Thyroid gland (tissue), 4 donors: Measurements from ENCODE around the gene TTC31. TPM values are rescaled to one million over a fixed set of nuclear protein-coding genes. Genes with fewer than 3 reads are reported as not detected.
"Not testable (repeated sequence)": the region's sequence is repeated elsewhere in the genome, so short reads cannot be mapped to it uniquely, and the experiment has no call there.

ENCODE experiments used
- DNase-seq, 2 donors: peaks; one replicate each; pipeline ENCODE4 v3.0.0-alpha.2; 2019
- H3K27ac ChIP-seq, 3 donors: fragments of 200-600 bp; sonication (generic); 1 replicate in 2 of 3; 2 replicates in 1 of 3; pipeline ENCODE4 v1.5.1; 2016 to 2019; ENCODE audit warnings: mild to moderate bottlenecking in 1 of 3, moderate library complexity in 1 of 3
- H3K27me3 ChIP-seq: fragments of 200-600 bp; sonication (generic); one replicate; pipeline ENCODE4 v1.5.1; 2019
- H3K36me3 ChIP-seq, 2 donors: fragments of 200-600 bp; sonication (generic); one replicate each; pipeline ENCODE4 v1.5.1; 2016 to 2019
- H3K4me1 ChIP-seq, 2 donors: fragments of 200-600 bp; sonication (generic); one replicate each; pipeline ENCODE4 v1.5.1; 2017 to 2019
- H3K4me3 ChIP-seq, 3 donors: fragments of 200-600 bp; sonication (generic); replicated peaks in 1 of 3; 1 replicate in 2 of 3; 2 replicates in 1 of 3; pipeline ENCODE4 v1.5.1; 2016; ENCODE audit warnings: mild to moderate bottlenecking in 1 of 3
- H3K9me3 ChIP-seq: fragments of 200-600 bp; sonication (generic); one replicate; pipeline ENCODE4 v1.5.1; 2017
- POLR2A ChIP-seq, 2 donors: fragments of 450-650 bp; IDR thresholded peaks; one replicate each; pipeline ENCODE4 v1.6.1; 2017; ENCODE audit warnings: antibody characterized with exemption in 2 of 2, mild to moderate bottlenecking in 2 of 2, moderate library complexity in 1 of 2
- WGBS, 2 donors: methylation state at CpG; one replicate each; pipeline ENCODE4 v1.1.5; 2017; 5-methylcytosine and 5-hydroxymethylcytosine counted together
- intact Hi-C: fragments of 100-400 bp; cut with DNase I; formaldehyde crosslinking; loops from one replicate; pipeline ENCODE4 v1.15.1; 2023
- total RNA-seq, 4 donors: library from RNA; depleted of rRNA; stranded (reverse); fragments of >200 nt; gene quantifications; one replicate each; pipeline ENCODE4 v1.2.3, GENCODE V29; 2016
- TF ChIP-seq, protein P1 (sequence below), 6 experiments: fragments of 200-600 bp in 3 of 6; fragments of 450-650 bp in 3 of 6; sonication (generic) in 3 of 6; IDR thresholded peaks; one replicate each; pipeline ENCODE4 v1.5.1; 2016 to 2019; ENCODE audit warnings: antibody characterized with exemption in 6 of 6, mild to moderate bottlenecking in 2 of 6, inconsistent platforms in 1 of 6, moderate library complexity in 1 of 6

TTC31 gene
- total RNA-seq, 4 donors from 2014 or later, result 18.9 to 38.0 (median 22.4) TPM

- H3K4me1 ChIP-seq, result peaks cover 23 to 30% of the 10 kb centered on the region in 2 donors
- peaks cover 5 to 9% of the 10 kb centered on the region in 2 donors for H3K36me3 ChIP-seq
- intact Hi-C loops, result no loop called here
- peak; percentile 78 to 81 for DNase-seq
- WGBS, 2 donors, result 0 to 1% methylated on average over 20 to 31 of the region's 46 CpGs
- peak overlapping the region; percentile 97 to 98 (median 98) for H3K27ac ChIP-seq
- TF ChIP-seq, protein P1, sequence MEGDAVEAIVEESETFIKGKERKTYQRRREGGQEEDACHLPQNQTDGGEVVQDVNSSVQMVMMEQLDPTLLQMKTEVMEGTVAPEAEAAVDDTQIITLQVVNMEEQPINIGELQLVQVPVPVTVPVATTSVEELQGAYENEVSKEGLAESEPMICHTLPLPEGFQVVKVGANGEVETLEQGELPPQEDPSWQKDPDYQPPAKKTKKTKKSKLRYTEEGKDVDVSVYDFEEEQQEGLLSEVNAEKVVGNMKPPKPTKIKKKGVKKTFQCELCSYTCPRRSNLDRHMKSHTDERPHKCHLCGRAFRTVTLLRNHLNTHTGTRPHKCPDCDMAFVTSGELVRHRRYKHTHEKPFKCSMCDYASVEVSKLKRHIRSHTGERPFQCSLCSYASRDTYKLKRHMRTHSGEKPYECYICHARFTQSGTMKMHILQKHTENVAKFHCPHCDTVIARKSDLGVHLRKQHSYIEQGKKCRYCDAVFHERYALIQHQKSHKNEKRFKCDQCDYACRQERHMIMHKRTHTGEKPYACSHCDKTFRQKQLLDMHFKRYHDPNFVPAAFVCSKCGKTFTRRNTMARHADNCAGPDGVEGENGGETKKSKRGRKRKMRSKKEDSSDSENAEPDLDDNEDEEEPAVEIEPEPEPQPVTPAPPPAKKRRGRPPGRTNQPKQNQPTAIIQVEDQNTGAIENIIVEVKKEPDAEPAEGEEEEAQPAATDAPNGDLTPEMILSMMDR (IDR thresholded peaks at IDR 0.05), result no peak
- TF ChIP-seq POLR2A (IDR thresholded peaks at IDR 0.05), result peak; percentile 71 to 97
- H3K27me3 ChIP-seq, result no peaks in the 10 kb centered on the region
- H3K9me3 ChIP-seq, result no peaks in the 10 kb centered on the region
- H3K4me3 ChIP-seq, result peak overlapping the region; percentile 11 to 63 (median 40)
Observed at GRCh38 chr2:74457549-74458131, 25.2 kb upstream of the TTC31 start.

- intact Hi-C loops, result no loop called here
- Histone ChIP-seq H3K27me3 (no peaks in the 10 kb centered on the region), H3K9me3 (no peaks in the 10 kb centered on the region), H3K27ac (peak within 1 kb of the TSS; percentile 97 to 98 (median 98)), H3K4me1 (peaks cover 23 to 30% of the 10 kb centered on the region in 2 donors), H3K36me3 (peaks cover 7 to 12% of the 10 kb centered on the region in 2 donors), H3K4me3 (peak within 1 kb of the TSS; percentile 34 to 69 (median 63))
- TF ChIP-seq, protein P1 (IDR thresholded peaks at IDR 0.05), result no peak
- TF ChIP-seq POLR2A (IDR thresholded peaks at IDR 0.05), result peak in 1 of 2 donors; percentile 71
- 1% methylated on average over 13 to 30 of the region's 38 CpGs for WGBS, 2 donors
- DNase-seq, result peak; percentile 100
Observed at GRCh38 chr2:74458132-74458937, 24.5 kb upstream of the TTC31 start, which contains the start of gene WBP1. TSS of gene WBP1 (plus strand) at chr2:74458438. CDS start at chr2:74458603, 165 bp downstream.

DNA sequence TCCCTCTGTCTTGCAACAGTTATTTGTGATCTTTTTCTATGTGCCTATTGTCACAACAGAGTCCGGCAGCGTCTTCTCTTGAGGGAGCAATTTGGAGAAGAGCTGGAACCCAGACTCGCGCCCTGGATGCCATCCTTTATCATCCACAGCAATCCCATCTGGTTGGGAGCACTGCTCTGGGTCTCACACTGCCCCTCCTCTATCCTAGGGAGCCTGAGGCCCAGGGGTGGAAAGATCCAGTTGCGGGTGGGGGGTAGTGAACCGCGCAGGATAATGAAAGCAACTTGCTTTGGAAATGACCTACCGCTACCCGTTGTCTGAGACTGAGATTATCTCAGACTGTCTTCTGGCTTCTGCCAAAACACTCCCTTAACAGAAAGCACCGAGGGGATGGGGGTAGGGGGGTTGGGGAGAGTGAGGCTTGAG, 23.9 kb upstream of the TTC31 start:
- H3K9me3 ChIP-seq, result no peaks in the 10 kb centered on the region
- H3K4me1 ChIP-seq, result peaks cover 25 to 32% of the 10 kb centered on the region in 2 donors
- intact Hi-C loops, result no loop called here
- H3K27ac ChIP-seq, result peak overlapping the region in 2 of 3 donors; percentile 27 to 61
- H3K27me3 ChIP-seq, result no peaks in the 10 kb centered on the region
- no peak for DNase-seq
- H3K4me3 ChIP-seq, result peak overlapping the region; percentile 34 to 69 (median 60)
- H3K36me3 ChIP-seq, result peaks cover 7 to 12% of the 10 kb centered on the region in 2 donors
- 2 to 5% methylated on average over 6 to 10 of the region's 10 CpGs for WGBS, 2 donors
- TF ChIP-seq, protein P1 (IDR thresholded peaks at IDR 0.05), result no peak
- no peak for TF ChIP-seq POLR2A (IDR thresholded peaks at IDR 0.05)

GRCh38 chr2:74459503-74460118, 23.3 kb upstream of the TTC31 start:
- H3K4me3 ChIP-seq, H3K27me3 ChIP-seq, intact Hi-C loops, H3K9me3 ChIP-seq, H3K27ac ChIP-seq, DNase-seq: not testable (repeated sequence)
- Histone ChIP-seq H3K4me1 (peaks cover 31 to 38% of the 10 kb centered on the region in 2 donors), H3K36me3 (peaks cover 7 to 12% of the 10 kb centered on the region in 2 donors)
- WGBS, 2 donors, result 74 to 86% methylated on average over 10 to 13 of the region's 13 CpGs

DNA sequence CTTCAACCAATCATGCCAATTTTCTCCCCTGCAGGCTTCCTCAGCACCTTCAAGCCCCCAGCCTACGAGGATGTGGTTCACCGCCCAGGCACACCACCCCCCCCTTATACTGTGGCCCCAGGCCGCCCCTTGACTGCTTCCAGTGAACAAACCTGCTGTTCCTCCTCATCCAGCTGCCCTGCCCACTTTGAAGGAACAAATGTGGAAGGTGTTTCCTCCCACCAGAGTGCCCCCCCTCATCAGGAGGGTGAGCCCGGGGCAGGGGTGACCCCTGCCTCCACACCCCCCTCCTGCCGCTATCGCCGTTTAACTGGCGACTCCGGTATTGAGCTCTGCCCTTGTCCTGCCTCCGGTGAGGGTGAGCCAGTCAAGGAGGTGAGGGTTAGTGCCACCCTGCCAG, 22.7 kb upstream of the TTC31 start:
- H3K27ac ChIP-seq, H3K4me3 ChIP-seq, H3K27me3 ChIP-seq, intact Hi-C loops, H3K9me3 ChIP-seq, DNase-seq: not testable (repeated sequence)
- Histone ChIP-seq H3K4me1 (peaks cover 31 to 38% of the 10 kb centered on the region in 2 donors), H3K36me3 (peaks cover 7 to 12% of the 10 kb centered on the region in 2 donors)
- WGBS, 2 donors, result 70 to 86% methylated on average over 9 to 10 of the region's 10 CpGs
